GM12874 (cell line): ENCODE data around the gene B3GAT3.

Experiments used
- TF ChIP-seq, protein P1 (sequence below): IDR thresholded peaks from 2 replicates; pipeline ENCODE4 v1.5.1; 2011; ENCODE audit warnings: low read depth, mild to moderate bottlenecking, control low read depth, low read length, moderate library complexity; ENCODE audit not compliant: insufficient read depth

The B3GAT3 gene

DNA sequence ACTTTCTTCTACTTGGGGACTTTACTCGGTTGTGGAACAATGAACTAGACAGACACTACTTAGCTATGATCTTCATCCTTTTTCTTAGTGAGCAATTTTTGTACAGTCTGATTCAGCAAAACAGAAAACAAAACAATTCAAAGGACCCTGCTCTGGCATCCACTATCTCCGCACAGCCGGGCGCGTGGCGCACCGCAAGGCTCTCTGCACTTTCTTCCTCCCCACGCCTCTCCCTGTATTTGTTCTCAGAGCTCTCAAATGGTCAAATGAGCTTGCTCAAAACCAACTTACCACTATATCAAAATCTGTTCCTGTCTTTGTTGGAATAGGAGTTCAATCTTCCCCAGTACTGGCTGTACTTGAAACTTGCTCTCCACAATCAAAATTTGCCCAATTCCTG, 55.5 kb downstream of the B3GAT3 start:
- TF ChIP-seq, protein P1, sequence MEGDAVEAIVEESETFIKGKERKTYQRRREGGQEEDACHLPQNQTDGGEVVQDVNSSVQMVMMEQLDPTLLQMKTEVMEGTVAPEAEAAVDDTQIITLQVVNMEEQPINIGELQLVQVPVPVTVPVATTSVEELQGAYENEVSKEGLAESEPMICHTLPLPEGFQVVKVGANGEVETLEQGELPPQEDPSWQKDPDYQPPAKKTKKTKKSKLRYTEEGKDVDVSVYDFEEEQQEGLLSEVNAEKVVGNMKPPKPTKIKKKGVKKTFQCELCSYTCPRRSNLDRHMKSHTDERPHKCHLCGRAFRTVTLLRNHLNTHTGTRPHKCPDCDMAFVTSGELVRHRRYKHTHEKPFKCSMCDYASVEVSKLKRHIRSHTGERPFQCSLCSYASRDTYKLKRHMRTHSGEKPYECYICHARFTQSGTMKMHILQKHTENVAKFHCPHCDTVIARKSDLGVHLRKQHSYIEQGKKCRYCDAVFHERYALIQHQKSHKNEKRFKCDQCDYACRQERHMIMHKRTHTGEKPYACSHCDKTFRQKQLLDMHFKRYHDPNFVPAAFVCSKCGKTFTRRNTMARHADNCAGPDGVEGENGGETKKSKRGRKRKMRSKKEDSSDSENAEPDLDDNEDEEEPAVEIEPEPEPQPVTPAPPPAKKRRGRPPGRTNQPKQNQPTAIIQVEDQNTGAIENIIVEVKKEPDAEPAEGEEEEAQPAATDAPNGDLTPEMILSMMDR: no peak
